Measurements from ENCODE around the gene INSYN2B.

INSYN2B gene

DNA sequence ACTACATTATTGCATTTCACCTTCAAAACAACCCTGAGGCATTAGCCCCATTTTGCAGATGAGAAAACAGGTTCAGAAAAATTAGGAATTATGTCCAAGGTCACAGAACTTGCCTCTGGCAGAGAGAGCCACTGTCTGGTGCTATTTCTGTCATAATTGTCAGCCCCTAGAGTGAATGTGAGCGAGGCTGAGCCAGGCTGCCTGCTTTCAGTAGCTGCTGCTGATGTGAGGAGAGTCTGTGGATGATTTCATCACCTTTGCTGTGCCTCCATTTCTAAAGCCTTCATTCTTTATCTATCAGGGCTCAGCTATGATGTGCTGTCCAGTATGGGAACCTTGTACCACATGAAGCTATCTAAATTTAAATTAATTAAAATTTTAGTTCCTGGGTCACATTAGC, 71.4 kb downstream of the INSYN2B start:
- TF ChIP-seq, protein P1, sequence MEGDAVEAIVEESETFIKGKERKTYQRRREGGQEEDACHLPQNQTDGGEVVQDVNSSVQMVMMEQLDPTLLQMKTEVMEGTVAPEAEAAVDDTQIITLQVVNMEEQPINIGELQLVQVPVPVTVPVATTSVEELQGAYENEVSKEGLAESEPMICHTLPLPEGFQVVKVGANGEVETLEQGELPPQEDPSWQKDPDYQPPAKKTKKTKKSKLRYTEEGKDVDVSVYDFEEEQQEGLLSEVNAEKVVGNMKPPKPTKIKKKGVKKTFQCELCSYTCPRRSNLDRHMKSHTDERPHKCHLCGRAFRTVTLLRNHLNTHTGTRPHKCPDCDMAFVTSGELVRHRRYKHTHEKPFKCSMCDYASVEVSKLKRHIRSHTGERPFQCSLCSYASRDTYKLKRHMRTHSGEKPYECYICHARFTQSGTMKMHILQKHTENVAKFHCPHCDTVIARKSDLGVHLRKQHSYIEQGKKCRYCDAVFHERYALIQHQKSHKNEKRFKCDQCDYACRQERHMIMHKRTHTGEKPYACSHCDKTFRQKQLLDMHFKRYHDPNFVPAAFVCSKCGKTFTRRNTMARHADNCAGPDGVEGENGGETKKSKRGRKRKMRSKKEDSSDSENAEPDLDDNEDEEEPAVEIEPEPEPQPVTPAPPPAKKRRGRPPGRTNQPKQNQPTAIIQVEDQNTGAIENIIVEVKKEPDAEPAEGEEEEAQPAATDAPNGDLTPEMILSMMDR (IDR thresholded peaks at IDR 0.05; ENCODE audit: borderline replicate concordance, control extremely low read depth, extremely low read depth, insufficient read depth, missing control alignments): no peak
- in situ Hi-C loops (cut with MboI; ENCODE audit: low sequenced_read_pairs, unreplicated experiment): no loop called here
- DNase-seq (ENCODE audit: low spot score): no peak

GRCh38 chr5:169906745-169907649, 73.3 kb downstream of the INSYN2B start:
- in situ Hi-C loops (cut with MboI; ENCODE audit: low sequenced_read_pairs, unreplicated experiment): no loop called here
- TF ChIP-seq, protein P1 (IDR thresholded peaks at IDR 0.05; ENCODE audit: borderline replicate concordance, control extremely low read depth, extremely low read depth, insufficient read depth, missing control alignments): no peak
- no peak for DNase-seq (ENCODE audit: low spot score)

- TF ChIP-seq, protein P1 (IDR thresholded peaks at IDR 0.05; ENCODE audit: borderline replicate concordance, control extremely low read depth, extremely low read depth, insufficient read depth, missing control alignments): no peak
- no peak for DNase-seq (ENCODE audit: low spot score)
- in situ Hi-C loops (cut with MboI; ENCODE audit: low sequenced_read_pairs, unreplicated experiment): no loop called here
These were observed 75.3 kb downstream of the INSYN2B start for GRCh38 chr5:169905017-169905416.

- no peak for DNase-seq (ENCODE audit: low spot score)
- in situ Hi-C loops (cut with MboI; ENCODE audit: low sequenced_read_pairs, unreplicated experiment): no loop called here
- TF ChIP-seq, protein P1 (IDR thresholded peaks at IDR 0.05; ENCODE audit: borderline replicate concordance, control extremely low read depth, extremely low read depth, insufficient read depth, missing control alignments): no peak
These were observed 75.8 kb downstream of the INSYN2B start for GRCh38 chr5:169904508-169904907.

DNA sequence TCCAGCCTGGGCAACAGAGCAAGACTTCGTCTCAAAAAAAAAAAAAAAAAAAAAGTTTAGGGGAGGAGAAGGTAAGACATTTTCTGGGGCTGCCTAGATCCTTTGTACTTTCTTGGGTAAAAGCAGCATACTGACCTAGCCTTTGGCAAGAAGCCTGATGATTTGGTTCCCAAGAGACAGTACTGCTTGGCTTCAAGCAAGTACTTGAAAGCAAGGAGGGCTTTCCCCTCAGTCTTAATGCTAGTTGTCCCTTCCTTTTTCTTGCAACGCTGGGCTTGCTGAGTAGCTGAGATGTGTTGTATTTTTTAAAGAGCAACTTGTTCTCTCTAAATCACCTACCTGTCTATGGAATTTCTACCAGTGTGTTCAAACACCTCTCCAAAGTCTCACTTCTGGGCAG, 76.2 kb downstream of the INSYN2B start:
- in situ Hi-C loops (cut with MboI; ENCODE audit: low sequenced_read_pairs, unreplicated experiment): no loop called here
- TF ChIP-seq, protein P1 (IDR thresholded peaks at IDR 0.05; ENCODE audit: borderline replicate concordance, control extremely low read depth, extremely low read depth, insufficient read depth, missing control alignments): no peak
- peak; percentile 38 for DNase-seq (ENCODE audit: low spot score)

- in situ Hi-C loops (cut with MboI; ENCODE audit: low sequenced_read_pairs, unreplicated experiment): no loop called here
- no peak for DNase-seq (ENCODE audit: low spot score)
These were observed 78.4 kb downstream of the INSYN2B start for GRCh38 chr5:169901896-169902295.

More at GRCh38 chr5:169901896-169902295, 78.4 kb downstream of the INSYN2B start:
- TF ChIP-seq, protein P1 (IDR thresholded peaks at IDR 0.05; ENCODE audit: borderline replicate concordance, control extremely low read depth, extremely low read depth, insufficient read depth, missing control alignments): no peak

Measured in GM13976 (cell line).